HepG2 (cell line): Measurements from ENCODE around the gene ALDOA. TPM values are rescaled to one million over a fixed set of nuclear protein-coding genes. Genes with fewer than 3 reads are reported as not detected.

Source experiments
- GRHL1 ChIP-seq: sonication (generic); formaldehyde crosslinking; conservative IDR thresholded peaks from 2 replicates; pipeline ENCODE4 v1.8.0; 2022; ENCODE audit warnings: missing genetic modification reagents
- JUND ChIP-seq: sonication (generic); formaldehyde crosslinking; IDR thresholded peaks from 2 replicates; pipeline ENCODE4 v1.8.0; 2022; ENCODE audit warnings: mild to moderate bottlenecking, missing genetic modification reagents
- MAFK ChIP-seq, 2 experiments: IDR thresholded peaks in 1 of 2; conservative IDR thresholded peaks in 1 of 2; 2 replicates each; pipeline ENCODE4 v1.6.1; 2011; ENCODE audit warnings: improper control_type of control experiment in 2 of 2, low read length in 2 of 2
- NPAS2 ChIP-seq: sonication (generic); formaldehyde crosslinking; IDR thresholded peaks from 2 replicates; pipeline ENCODE4 v1.8.0; 2022; ENCODE audit warnings: mild to moderate bottlenecking, missing genetic modification reagents, borderline replicate concordance
- POGK ChIP-seq: sonication (generic); formaldehyde crosslinking; conservative IDR thresholded peaks from 2 replicates; pipeline ENCODE4 v1.8.0; 2022; ENCODE audit warnings: mild to moderate bottlenecking, moderate library complexity, missing genetic modification reagents
- ZBTB40 ChIP-seq, 2 experiments: fragments of 450-650 bp in 1 of 2; sonication (generic) in 1 of 2; formaldehyde crosslinking in 1 of 2; IDR thresholded peaks; 2 replicates each; pipeline versions ENCODE4 v1.6.1 to v1.8.0; 2016 to 2022; ENCODE audit warnings: antibody characterized with exemption in 1 of 2, mild to moderate bottlenecking in 1 of 2, missing genetic modification reagents in 1 of 2
- ZNF205 ChIP-seq: IDR thresholded peaks from 2 replicates; pipeline ENCODE4 v1.6.1; 2018; ENCODE audit warnings: missing biosample characterization, missing genetic modification reagents
- ZNF354B ChIP-seq: sonication (generic); formaldehyde crosslinking; IDR thresholded peaks from 2 replicates; pipeline ENCODE4 v1.8.0; 2022; ENCODE audit warnings: mild to moderate bottlenecking, missing genetic modification reagents
- ZNF772 ChIP-seq: sonication (generic); formaldehyde crosslinking; IDR thresholded peaks from 2 replicates; pipeline ENCODE4 v1.5.0; 2020; ENCODE audit warnings: mild to moderate bottlenecking, missing genetic modification reagents
- polyA plus RNA-seq, 8 experiments: library from polyadenylated mRNA; depleted of rRNA in 3 of 8; stranded (reverse) in 7 of 8; unstranded in 1 of 8; fragments of >200 nt; fragmentation: Illumina TruSeq in 4 of 8; extraction: Trizol in 4 of 8; gene quantifications; 2 replicates each; pipeline versions ENCODE4 v1.2.1 to v1.2.3, GENCODE V29; 2011 to 2016; ENCODE audit warnings: low read depth in 4 of 8, missing spikeins in 1 of 8, mixed read lengths in 1 of 8; ENCODE audit not compliant: insufficient read depth in 1 of 8
- total RNA-seq, 5 experiments: library from RNA; depleted of rRNA; stranded (reverse); fragments of >200 nt; fragmentation: Illumina TruSeq; extraction: Trizol; gene quantifications; 2 replicates each; pipeline ENCODE4 v1.2.3, GENCODE V29; 2016; ENCODE audit warnings: low read depth in 1 of 5
- TF ChIP-seq, protein P1 (sequence below): sonication (generic); formaldehyde crosslinking; IDR thresholded peaks from 2 replicates; pipeline ENCODE4 v1.4.0; 2020; ENCODE audit warnings: missing genetic modification reagents
- TF ChIP-seq, protein P2 (sequence below): sonication (generic); formaldehyde crosslinking; IDR thresholded peaks from 2 replicates; pipeline ENCODE4 v1.5.0; 2020; ENCODE audit warnings: mild to moderate bottlenecking, low read depth, missing genetic modification reagents, borderline replicate concordance
- TF ChIP-seq, protein P3 (sequence below): sonication (generic); formaldehyde crosslinking; IDR thresholded peaks from 2 replicates; pipeline ENCODE4 v1.4.0; 2020; ENCODE audit warnings: mild to moderate bottlenecking, missing genetic modification reagents

ALDOA gene
- total and polyA plus RNA-seq, 2 of the 13 experiments (the other 11 are each of a cell fraction or from before 2014, with no cell fraction given) = 925 to 1,884 TPM

DNA sequence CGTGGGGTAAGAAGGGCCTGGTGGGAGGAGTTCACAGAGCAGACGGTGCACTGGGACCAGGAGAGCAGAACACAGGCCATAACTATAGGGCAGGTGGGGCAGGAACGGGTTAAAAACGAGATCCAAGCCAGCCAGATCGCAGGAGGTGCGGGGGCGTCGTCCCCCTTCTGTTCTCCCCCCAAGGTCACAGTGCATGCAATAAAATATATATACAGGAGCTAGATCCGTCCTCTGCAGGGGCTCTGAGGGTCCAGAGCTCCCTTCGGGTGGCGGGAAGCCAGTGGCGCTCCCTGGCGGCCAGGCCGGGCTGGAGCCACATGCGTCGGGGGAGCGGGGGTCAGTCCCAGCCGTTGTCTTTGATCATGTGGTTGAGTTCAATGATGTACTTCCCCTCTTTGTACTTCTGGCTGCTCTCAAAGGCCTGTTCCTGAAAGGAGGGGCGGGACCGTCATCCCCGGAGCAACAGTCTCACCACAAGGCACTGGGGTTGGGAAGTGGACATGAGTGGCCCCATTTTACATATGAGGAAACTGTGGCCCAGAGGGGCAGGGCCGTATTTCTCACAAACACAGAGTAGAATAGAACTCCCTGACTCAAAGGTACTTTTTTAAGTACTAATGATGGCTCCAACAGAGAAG, 26.9 kb downstream of the ALDOA start (continued):
- TF ChIP-seq NPAS2 (CRISPR knock-in tag) (no peak), ZNF354B (CRISPR knock-in tag) (no peak), ZNF772 (no peak), GRHL1 (CRISPR knock-in tag) (no peak), MAFK (conservative IDR thresholded peaks at IDR 0.05 in 1 of 2, IDR thresholded peaks at IDR 0.05 in 1 of 2; ENCODE audit: low read length in 2 of 2) (no peak), ZBTB40 (IDR thresholded peaks at IDR 0.05) (no peak), ZBTB40 (CRISPR knock-in tag; IDR thresholded peaks at IDR 0.05) (peak; percentile 13), POGK (peak; percentile 41; the same call in 1 of the 2 replicates), ZNF205 (CRISPR knock-in tag) (peak; percentile 65; the same call in 1 of the 2 replicates), JUND (CRISPR knock-in tag) (peak; percentile 45; the same call in 1 of the 2 replicates)
- TF ChIP-seq, protein P1, sequence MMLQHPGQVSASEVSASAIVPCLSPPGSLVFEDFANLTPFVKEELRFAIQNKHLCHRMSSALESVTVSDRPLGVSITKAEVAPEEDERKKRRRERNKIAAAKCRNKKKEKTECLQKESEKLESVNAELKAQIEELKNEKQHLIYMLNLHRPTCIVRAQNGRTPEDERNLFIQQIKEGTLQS (CRISPR knock-in tag) = no peak
- TF ChIP-seq, protein P2, sequence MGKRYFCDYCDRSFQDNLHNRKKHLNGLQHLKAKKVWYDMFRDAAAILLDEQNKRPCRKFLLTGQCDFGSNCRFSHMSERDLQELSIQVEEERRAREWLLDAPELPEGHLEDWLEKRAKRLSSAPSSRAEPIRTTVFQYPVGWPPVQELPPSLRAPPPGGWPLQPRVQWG (CRISPR knock-in tag) = no peak
- TF ChIP-seq, protein P3, sequence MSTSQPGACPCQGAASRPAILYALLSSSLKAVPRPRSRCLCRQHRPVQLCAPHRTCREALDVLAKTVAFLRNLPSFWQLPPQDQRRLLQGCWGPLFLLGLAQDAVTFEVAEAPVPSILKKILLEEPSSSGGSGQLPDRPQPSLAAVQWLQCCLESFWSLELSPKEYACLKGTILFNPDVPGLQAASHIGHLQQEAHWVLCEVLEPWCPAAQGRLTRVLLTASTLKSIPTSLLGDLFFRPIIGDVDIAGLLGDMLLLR (CRISPR knock-in tag) = peak; percentile 80
